H4 (cell line): ENCODE measurements around the gene TDRKH. TPM values are rescaled to one million over a fixed set of nuclear protein-coding genes. Genes with fewer than 3 reads are reported as not detected.
A peak's percentile ranks its signal among the peaks of the same experiment; 100 is the strongest.

Experiments used
- DNase-seq: peaks from one replicate; pipeline ENCODE4 v3.0.0-alpha.2; 2015; ENCODE audit warnings: low spot score
- total RNA-seq: library from RNA; depleted of rRNA; stranded (reverse); fragments of >200 nt; shearing (Covaris generic); gene quantifications from 2 replicates; pipeline ENCODE4 v1.2.3, GENCODE V29; 2014; rRNA removed

Gene TDRKH
- total RNA-seq = 2.1 and 2.4 TPM in 2 replicates

GRCh38 chr1:151790071-151790939 is at the start of gene TDRKH:
Gene TDRKH (minus strand): TSS chr1:151790500. CDS start chr1:151783022, 7,478 bp downstream.
- DNase-seq = peak; percentile 99

- DNase-seq = no peak
Observed at GRCh38 chr1:151839457-151840403, 49.4 kb upstream of the TDRKH start, which contains the start of gene C2CD4D. Gene C2CD4D (minus strand): TSS chr1:151839820. CDS start chr1:151838989, 831 bp downstream.

- DNase-seq = no peak
Observed at GRCh38 chr1:151839082-151839412, 48.7 kb upstream of the TDRKH start.

- DNase-seq = no peak
Observed at GRCh38 chr1:151838222-151839081, 48.2 kb upstream of the TDRKH start.

- DNase-seq = no peak
Observed at GRCh38 chr1:151837884-151838221, 47.6 kb upstream of the TDRKH start.

- no peak for DNase-seq
Observed at GRCh38 chr1:151837197-151837596, 46.9 kb upstream of the TDRKH start.

- DNase-seq = no peak
Observed at GRCh38 chr1:151835596-151835995, 45.3 kb upstream of the TDRKH start.

- DNase-seq = no peak
Observed at GRCh38 chr1:151834239-151834638, 43.9 kb upstream of the TDRKH start.

GRCh38 chr1:151833172-151833900 is 43.0 kb upstream of the TDRKH start:
- no peak for DNase-seq

- DNase-seq = peak; percentile 81
Observed at GRCh38 chr1:151832318-151832980, 42.1 kb upstream of the TDRKH start.

GRCh38 chr1:151831605-151832004 is 41.3 kb upstream of the TDRKH start, which contains the start of gene RORC:
Gene RORC (minus strand): TSS chr1:151831802. CDS start chr1:151831764, 38 bp downstream.
- DNase-seq = no peak

GRCh38 chr1:151831256-151831591 is 40.9 kb upstream of the TDRKH start:
- no peak for DNase-seq

GRCh38 chr1:151830055-151830454 is 39.8 kb upstream of the TDRKH start:
- no peak for DNase-seq

GRCh38 chr1:151829352-151830046 is 39.2 kb upstream of the TDRKH start:
- DNase-seq = no peak

GRCh38 chr1:151828921-151829320 is 38.6 kb upstream of the TDRKH start:
- DNase-seq = peak; percentile 83

- no peak for DNase-seq
Observed at GRCh38 chr1:151827853-151828252, 37.6 kb upstream of the TDRKH start.

- no peak for DNase-seq
Observed at GRCh38 chr1:151825751-151826660, 35.7 kb upstream of the TDRKH start.

- no peak for DNase-seq
Observed at GRCh38 chr1:151825204-151825603, 34.9 kb upstream of the TDRKH start.

GRCh38 chr1:151823175-151823574 is 32.9 kb upstream of the TDRKH start:
- no peak for DNase-seq
